GM23338 (cell line): ENCODE results near the gene ZDHHC18. TPM values are rescaled to one million over a fixed set of nuclear protein-coding genes. Genes with fewer than 3 reads are reported as not detected.

Source experiments
- ATAC-seq: fragments of 200-7000 bp; cut with Tn5 transposase; 3 replicates; pipeline ENCODE4 v1.9.1; 2020
- DNase-seq: peaks from one replicate; pipeline ENCODE4 v3.0.0-alpha.2; 2015; ENCODE audit warnings: low spot score
- H2AFZ ChIP-seq: fragments of 200-600 bp; sonication (generic); 2 replicates; pipeline ENCODE4 v1.8.0; 2016; ENCODE audit warnings: antibody characterized with exemption, mild to moderate bottlenecking, moderate library complexity
- H3F3A ChIP-seq: fragments of 200-600 bp; sonication (generic); replicated peaks from 2 replicates; pipeline ENCODE4 v1.8.0; 2017; ENCODE audit warnings: antibody characterized with exemption, mixed run types, low read depth
- H3K27ac ChIP-seq: fragments of 200-600 bp; sonication (generic); 2 replicates; pipeline ENCODE4 v1.6.1; 2016; ENCODE audit warnings: low read depth
- H3K27me3 ChIP-seq: fragments of 200-600 bp; sonication (generic); 2 replicates; pipeline ENCODE4 v1.8.0; 2016; ENCODE audit warnings: mild to moderate bottlenecking, mixed run types, moderate library complexity; ENCODE audit not compliant: insufficient read depth
- H3K36me3 ChIP-seq: fragments of 200-600 bp; sonication (generic); 2 replicates; pipeline ENCODE4 v1.8.0; 2016; ENCODE audit warnings: mild to moderate bottlenecking; ENCODE audit not compliant: insufficient read depth
- H3K4me1 ChIP-seq: fragments of 200-600 bp; sonication (generic); 2 replicates; pipeline ENCODE4 v1.8.0; 2016; ENCODE audit warnings: mild to moderate bottlenecking, moderate library complexity; ENCODE audit not compliant: insufficient read depth
- H3K4me2 ChIP-seq: fragments of 200-600 bp; sonication (generic); 2 replicates; pipeline ENCODE4 v1.7.1; 2017; ENCODE audit warnings: mixed run types
- H3K4me3 ChIP-seq: fragments of 200-600 bp; sonication (generic); 2 replicates; pipeline ENCODE4 v1.6.1; 2016; ENCODE audit warnings: mixed run types
- H3K79me2 ChIP-seq: fragments of 200-600 bp; sonication (generic); replicated peaks from 2 replicates; pipeline ENCODE4 v1.8.0; 2017; ENCODE audit warnings: mild to moderate bottlenecking; ENCODE audit not compliant: insufficient read depth
- H3K9me2 ChIP-seq: fragments of 200-600 bp; sonication (generic); 2 replicates; pipeline ENCODE4 v1.8.0; 2017; ENCODE audit not compliant: insufficient read depth
- H4K20me1 ChIP-seq: fragments of 200-600 bp; sonication (generic); replicated peaks from 2 replicates; pipeline ENCODE4 v1.8.0; 2017; ENCODE audit warnings: mild to moderate bottlenecking; ENCODE audit not compliant: insufficient read depth
- H3K27ac Mint-ChIP-seq: 2 replicates; pipeline ENCODE4 v1.8.0; 2020; ENCODE audit warnings: inconsistent platforms, mild to moderate bottlenecking, moderate library complexity, mixed read lengths
- H3K27me3 Mint-ChIP-seq: 3 replicates; pipeline ENCODE4 v1.8.0; 2022; ENCODE audit warnings: low read depth, mild to moderate bottlenecking, moderate library complexity, mixed read lengths, inconsistent platforms; ENCODE audit not compliant: insufficient read depth, poor library complexity
- H3K36me3 Mint-ChIP-seq: 3 replicates; pipeline ENCODE4 v1.8.0; 2021; ENCODE audit warnings: low read depth, mild to moderate bottlenecking, inconsistent platforms, moderate library complexity, mixed read lengths
- H3K4me1 Mint-ChIP-seq: 3 replicates; pipeline ENCODE4 v1.8.0; 2020; ENCODE audit warnings: mild to moderate bottlenecking, inconsistent platforms, mixed read lengths
- H3K4me3 Mint-ChIP-seq: 3 replicates; pipeline ENCODE4 v1.8.0; 2021; ENCODE audit warnings: moderate library complexity, mild to moderate bottlenecking, inconsistent platforms, mixed read lengths
- H3K9me3 Mint-ChIP-seq: 3 replicates; pipeline ENCODE4 v1.8.0; 2020; ENCODE audit warnings: moderate library complexity, mild to moderate bottlenecking, inconsistent platforms, mixed read lengths
- CTCF ChIP-seq, 2 experiments: fragments of 200-600 bp in 1 of 2; sonication (generic) in 1 of 2; conservative IDR thresholded peaks; 2 replicates each; pipeline versions ENCODE4 v1.5.1 to v1.6.1; 2016 to 2017; ENCODE audit warnings: antibody characterized with exemption in 2 of 2, low read depth in 2 of 2, mild to moderate bottlenecking in 2 of 2, moderate library complexity in 1 of 2
- EZH2 ChIP-seq: fragments of 200-600 bp; sonication (generic); IDR thresholded peaks from one replicate; pipeline ENCODE4 v1.8.0; 2017; ENCODE audit warnings: antibody characterized with exemption, mild to moderate bottlenecking, low read depth; ENCODE audit not compliant: unreplicated experiment
- EZH2phosphoT487 ChIP-seq: fragments of 200-600 bp; sonication (generic); IDR thresholded peaks from one replicate; pipeline ENCODE4 v1.8.1; 2018; ENCODE audit warnings: antibody characterized with exemption; ENCODE audit not compliant: unreplicated experiment
- POLR2AphosphoS5 ChIP-seq: IDR thresholded peaks from 2 replicates; pipeline ENCODE4 v1.6.1; 2016; ENCODE audit warnings: antibody characterized with exemption, low read depth
- REST ChIP-seq: IDR thresholded peaks from one replicate; pipeline ENCODE4 v1.6.1; 2018; ENCODE audit warnings: antibody characterized with exemption; ENCODE audit not compliant: unreplicated experiment
- ZNF114 ChIP-seq: fragments of 250-450 bp; sonication (Bioruptor Pico); IDR thresholded peaks from 2 replicates; pipeline ENCODE4 v1.5.0; 2020; ENCODE audit warnings: mild to moderate bottlenecking, moderate library complexity
- ZNF331 ChIP-seq: fragments of 250-450 bp; sonication (Bioruptor Pico); IDR thresholded peaks from 2 replicates; pipeline ENCODE4 v1.5.0; 2020; ENCODE audit warnings: low read depth, mild to moderate bottlenecking, moderate library complexity
- long read RNA-seq: library from polyadenylated mRNA; unstranded; transcript quantifications from one replicate; pipeline ENCODE4 v2.0.0, GENCODE V29; 2020; ENCODE audit not compliant: unreplicated experiment
- polyA plus RNA-seq: library from polyadenylated mRNA; unstranded; fragments of >200 nt; fragmentation: Nextera tagmentation; extraction: Ambion mirVana; gene quantifications from 2 replicates; pipeline ENCODE4 v1.2.1, GENCODE V29; 2016
- total RNA-seq: library from RNA; depleted of rRNA; stranded (reverse); fragments of >200 nt; shearing (Covaris generic); gene quantifications from 2 replicates; pipeline ENCODE4 v1.2.3, GENCODE V29; 2014; rRNA removed

Gene ZDHHC18
- total RNA-seq (15.5 and 26.8 TPM in 2 replicates), polyA plus RNA-seq (5.6 and 6.3 TPM in 2 replicates)
- long read RNA-seq: 0 reads

- TF ChIP-seq ZNF114 (CRISPR knock-in tag) (no peak), ZNF331 (no peak), CTCF (conservative IDR thresholded peaks at IDR 0.05; ENCODE audit: low read depth in 2 of 2) (peak; percentile 33 to 52), EZH2phosphoT487 (no peak), EZH2 (no peak), POLR2AphosphoS5 (peak; percentile 50)
These were observed at the start of gene ZDHHC18 for GRCh38 chr1:26826261-26827105. ZDHHC18 (plus strand) TSS chr1:26826688; CDS start chr1:26826805, 117 bp downstream.

GRCh38 chr1:26779098-26779668, 47.3 kb upstream of the ZDHHC18 start:
- Mint-ChIP-seq H3K9me3 (no peaks in the 10 kb centered on the region; the same call in 2 of the 3 replicates), H3K4me3 (no peak overlapping the region), H3K27me3 (peaks cover 5% of the 10 kb centered on the region), H3K36me3 (peaks cover 77% of the 10 kb centered on the region), H3K4me1 (peaks cover 21% of the 10 kb centered on the region; the same call in 2 of the 3 replicates), H3K27ac (no peak overlapping the region)
- H3K79me2 ChIP-seq: no peaks in the 10 kb centered on the region
- H3K36me3 ChIP-seq: peaks cover 46% of the 10 kb centered on the region
- DNase-seq: no peak
- peaks cover 6% of the 10 kb centered on the region; the same call in 1 of the 2 replicates for H4K20me1 ChIP-seq
- H3K27me3 ChIP-seq: no peaks in the 10 kb centered on the region
- no peak overlapping the region for H3K4me2 ChIP-seq
- H3K4me1 ChIP-seq: peaks cover 11% of the 10 kb centered on the region; the same call in 1 of the 2 replicates
- H2AFZ ChIP-seq: no peak overlapping the region
- no peak for ATAC-seq
- H3F3A ChIP-seq: peaks cover 3% of the 10 kb centered on the region
- no peaks in the 10 kb centered on the region for H3K9me2 ChIP-seq
- H3K4me3 ChIP-seq: no peak overlapping the region
- no peak overlapping the region for H3K27ac ChIP-seq
- TF ChIP-seq REST: no peak

More at GRCh38 chr1:26826261-26827105, at the start of gene ZDHHC18:
- H3K36me3 ChIP-seq: no peaks in the 10 kb centered on the region
- no peak within 1 kb of the TSS for H3K27ac ChIP-seq
- H2AFZ ChIP-seq: peak within 1 kb of the TSS; percentile 100
- peak within 1 kb of the TSS; percentile 92 for H3K4me2 ChIP-seq
- no peaks in the 10 kb centered on the region; the same call in 1 of the 2 replicates for H4K20me1 ChIP-seq
- peaks cover 4% of the 10 kb centered on the region; the same call in 2 of the 3 replicates for H3K36me3 Mint-ChIP-seq
- H3F3A ChIP-seq: peaks cover 3% of the 10 kb centered on the region; the same call in 1 of the 2 replicates
- peaks cover 4% of the 10 kb centered on the region; the same call in 1 of the 2 replicates for H3K79me2 ChIP-seq
- peak within 1 kb of the TSS; percentile 90 for H3K4me3 Mint-ChIP-seq
- no peaks in the 10 kb centered on the region for H3K9me2 ChIP-seq
- H3K27ac Mint-ChIP-seq: no peak within 1 kb of the TSS
- peaks cover 3% of the 10 kb centered on the region; the same call in 2 of the 3 replicates for H3K9me3 Mint-ChIP-seq
- peak within 1 kb of the TSS; percentile 69 for H3K4me3 ChIP-seq
- H3K27me3 Mint-ChIP-seq: peaks cover 21% of the 10 kb centered on the region
- H3K27me3 ChIP-seq: peaks cover 3% of the 10 kb centered on the region; the same call in 1 of the 2 replicates
- peaks cover 20% of the 10 kb centered on the region for H3K4me1 ChIP-seq
- peak; percentile 87 for ATAC-seq
- peak; percentile 82 for DNase-seq
- peaks cover 35% of the 10 kb centered on the region for H3K4me1 Mint-ChIP-seq
